Esophagus muscularis mucosa (tissue), 4 donors: ENCODE results near the gene CCNF. TPM values are rescaled to one million over a fixed set of nuclear protein-coding genes. Genes with fewer than 3 reads are reported as not detected.
A peak's percentile ranks its signal among the peaks of the same experiment; 100 is the strongest.

ENCODE experiments used
- DNase-seq: peaks from one replicate; pipeline ENCODE4 v3.0.0-alpha.2; 2017; ENCODE audit errors: extremely low spot score
- H3K27ac ChIP-seq, 4 donors: fragments of 200-600 bp; sonication (generic); replicated peaks in 1 of 4; 1 replicate in 3 of 4; 2 replicates in 1 of 4; pipeline ENCODE4 v1.5.1; 2016 to 2019; ENCODE audit warnings: mild to moderate bottlenecking in 1 of 4
- H3K27me3 ChIP-seq, 4 donors: fragments of 200-600 bp; sonication (generic); one replicate each; pipeline versions ENCODE4 v1.5.1 to v1.6.0; 2016 to 2019
- H3K36me3 ChIP-seq, 4 donors: fragments of 200-600 bp; sonication (generic); one replicate each; pipeline ENCODE4 v1.5.1; 2016 to 2019
- H3K4me1 ChIP-seq, 4 donors: fragments of 200-600 bp; sonication (generic); one replicate each; pipeline ENCODE4 v1.5.1; 2016 to 2019
- H3K4me3 ChIP-seq, 4 donors: fragments of 200-600 bp; sonication (generic); 1 replicate in 2 of 4; 2 replicates in 2 of 4; pipeline ENCODE4 v1.5.1; 2016 to 2019; ENCODE audit warnings: mild to moderate bottlenecking in 4 of 4, moderate library complexity in 1 of 4
- H3K9me3 ChIP-seq, 4 donors: fragments of 200-600 bp; sonication (generic); 1 replicate in 3 of 4; 2 replicates in 1 of 4; pipeline ENCODE4 v1.5.1; 2016 to 2019
- EP300 ChIP-seq: sonication (generic); formaldehyde crosslinking; IDR thresholded peaks from one replicate; pipeline ENCODE4 v1.6.1; 2017; ENCODE audit warnings: antibody characterized with exemption
- POLR2A ChIP-seq: fragments of 450-650 bp; IDR thresholded peaks from one replicate; pipeline ENCODE4 v1.6.1; 2017; ENCODE audit warnings: antibody characterized with exemption, moderate library complexity, mild to moderate bottlenecking, low read depth
- POLR2AphosphoS5 ChIP-seq, 2 donors: sonication (generic); formaldehyde crosslinking; IDR thresholded peaks; one replicate each; pipeline ENCODE4 v1.6.1; 2017; ENCODE audit warnings: antibody characterized with exemption in 2 of 2
- WGBS: methylation state at CpG from one replicate; pipeline ENCODE4 v1.1.5; 2018; 5-methylcytosine and 5-hydroxymethylcytosine counted together
- intact Hi-C: fragments of 100-400 bp; cut with DNase I; formaldehyde crosslinking; loops from one replicate; pipeline ENCODE4 v1.15.1; 2023
- total RNA-seq, 4 donors: library from RNA; depleted of rRNA; stranded (reverse); fragments of >200 nt; gene quantifications; one replicate each; pipeline versions ENCODE4 v1.1.0 to v1.2.1, GENCODE V29; 2016
- TF ChIP-seq, protein P1 (sequence below), 3 experiments: fragments of 200-600 bp in 2 of 3; fragments of 450-650 bp in 1 of 3; sonication (generic) in 2 of 3; IDR thresholded peaks; one replicate each; pipeline ENCODE4 v1.5.1; 2017 to 2019; ENCODE audit warnings: antibody characterized with exemption in 3 of 3, mild to moderate bottlenecking in 2 of 3, moderate library complexity in 1 of 3

The CCNF gene
- total RNA-seq, 4 donors from 2014 or later: 0.83 to 2.5 (median 1.5) TPM

DNA sequence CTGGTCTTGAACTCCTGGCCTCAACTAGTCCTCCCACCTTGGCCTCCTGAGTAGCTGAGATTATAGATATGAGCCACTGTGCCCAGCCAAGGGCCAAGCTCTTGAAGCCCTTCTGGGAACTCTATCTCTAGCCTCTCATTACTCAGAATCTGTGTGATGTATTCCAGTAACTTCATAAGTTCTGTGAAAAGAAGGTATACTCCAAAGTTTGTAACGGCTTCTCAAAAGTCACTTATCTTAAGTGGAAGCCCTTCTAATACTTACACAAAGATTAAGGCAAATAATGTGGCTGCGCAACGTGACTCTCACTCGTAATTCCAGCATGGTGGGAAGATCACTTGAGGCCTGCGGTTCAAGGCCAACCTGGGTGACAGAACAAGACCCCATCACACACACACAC, 65.4 kb downstream of the CCNF start:
- 95% methylated on average over 5 of the region's 5 CpGs for WGBS
- Histone ChIP-seq H3K4me1 (peaks cover 20 to 25% (median 23%) of the 10 kb centered on the region in 4 donors), H3K36me3 (peaks cover 13 to 46% (median 32%) of the 10 kb centered on the region in 4 donors), H3K27me3 (no peaks in the 10 kb centered on the region), H3K9me3 (no peaks in the 10 kb centered on the region), H3K27ac (no peak overlapping the region), H3K4me3 (no peak overlapping the region)
- TF ChIP-seq, protein P1, sequence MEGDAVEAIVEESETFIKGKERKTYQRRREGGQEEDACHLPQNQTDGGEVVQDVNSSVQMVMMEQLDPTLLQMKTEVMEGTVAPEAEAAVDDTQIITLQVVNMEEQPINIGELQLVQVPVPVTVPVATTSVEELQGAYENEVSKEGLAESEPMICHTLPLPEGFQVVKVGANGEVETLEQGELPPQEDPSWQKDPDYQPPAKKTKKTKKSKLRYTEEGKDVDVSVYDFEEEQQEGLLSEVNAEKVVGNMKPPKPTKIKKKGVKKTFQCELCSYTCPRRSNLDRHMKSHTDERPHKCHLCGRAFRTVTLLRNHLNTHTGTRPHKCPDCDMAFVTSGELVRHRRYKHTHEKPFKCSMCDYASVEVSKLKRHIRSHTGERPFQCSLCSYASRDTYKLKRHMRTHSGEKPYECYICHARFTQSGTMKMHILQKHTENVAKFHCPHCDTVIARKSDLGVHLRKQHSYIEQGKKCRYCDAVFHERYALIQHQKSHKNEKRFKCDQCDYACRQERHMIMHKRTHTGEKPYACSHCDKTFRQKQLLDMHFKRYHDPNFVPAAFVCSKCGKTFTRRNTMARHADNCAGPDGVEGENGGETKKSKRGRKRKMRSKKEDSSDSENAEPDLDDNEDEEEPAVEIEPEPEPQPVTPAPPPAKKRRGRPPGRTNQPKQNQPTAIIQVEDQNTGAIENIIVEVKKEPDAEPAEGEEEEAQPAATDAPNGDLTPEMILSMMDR (IDR thresholded peaks at IDR 0.05): no peak
- no peak for TF ChIP-seq POLR2A
- no peak for TF ChIP-seq POLR2AphosphoS5 (IDR thresholded peaks at IDR 0.05)
- TF ChIP-seq EP300: no peak
- DNase-seq: no peak
- intact Hi-C loops: no loop called here

GRCh38 chr16:2495041-2495440, 65.8 kb downstream of the CCNF start:
- no peak for TF ChIP-seq EP300
- TF ChIP-seq, protein P1 (IDR thresholded peaks at IDR 0.05): no peak
- no peak for TF ChIP-seq POLR2A
- TF ChIP-seq POLR2AphosphoS5 (IDR thresholded peaks at IDR 0.05): no peak
- 94% methylated on average over 5 of the region's 5 CpGs for WGBS
- Histone ChIP-seq H3K4me1 (peaks cover 20 to 25% (median 23%) of the 10 kb centered on the region in 4 donors), H3K9me3 (no peaks in the 10 kb centered on the region), H3K27ac (no peak overlapping the region), H3K27me3 (no peaks in the 10 kb centered on the region), H3K36me3 (peaks cover 13 to 49% (median 32%) of the 10 kb centered on the region in 4 donors), H3K4me3 (no peak overlapping the region)
- intact Hi-C loops: no loop called here
- DNase-seq: no peak

DNA sequence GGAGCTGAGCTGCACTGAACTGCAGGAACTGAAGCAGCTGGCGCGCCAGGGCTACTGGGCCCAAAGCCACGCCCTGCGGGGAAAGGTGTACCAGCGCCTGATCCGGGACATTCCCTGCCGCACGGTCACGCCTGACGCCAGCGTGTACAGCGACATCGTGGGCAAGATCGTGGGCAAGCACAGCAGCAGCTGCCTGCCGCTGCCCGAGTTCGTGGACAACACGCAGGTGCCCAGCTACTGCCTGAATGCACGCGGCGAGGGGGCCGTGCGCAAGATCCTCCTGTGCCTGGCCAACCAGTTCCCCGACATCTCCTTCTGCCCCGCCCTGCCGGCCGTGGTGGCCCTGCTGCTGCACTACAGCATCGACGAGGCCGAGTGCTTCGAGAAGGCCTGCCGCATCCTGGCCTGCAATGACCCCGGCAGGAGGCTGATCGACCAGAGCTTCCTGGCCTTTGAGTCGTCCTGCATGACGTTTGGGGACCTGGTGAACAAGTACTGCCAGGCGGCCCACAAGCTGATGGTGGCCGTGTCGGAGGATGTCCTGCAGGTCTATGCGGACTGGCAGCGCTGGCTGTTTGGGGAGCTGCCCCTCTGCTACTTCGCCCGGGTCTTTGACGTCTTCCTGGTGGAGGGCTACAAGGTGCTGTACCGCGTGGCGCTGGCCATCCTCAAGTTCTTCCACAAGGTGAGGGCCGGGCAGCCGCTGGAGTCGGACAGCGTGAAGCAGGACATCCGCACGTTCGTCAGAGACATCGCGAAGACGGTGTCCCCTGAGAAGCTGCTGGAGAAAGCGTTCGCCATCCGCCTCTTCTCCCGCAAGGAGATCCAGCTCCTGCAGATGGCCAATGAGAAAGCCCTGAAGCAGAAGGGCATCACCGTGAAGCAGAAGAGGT, 67.2 kb downstream of the CCNF start:
- intact Hi-C loops: no loop called here
- Histone ChIP-seq H3K4me1 (peaks cover 27 to 32% (median 30%) of the 10 kb centered on the region in 4 donors), H3K36me3 (peaks cover 13 to 46% (median 30%) of the 10 kb centered on the region in 4 donors), H3K9me3 (no peaks in the 10 kb centered on the region), H3K4me3 (no peak overlapping the region), H3K27ac (peak overlapping the region in 2 of 4 donors; percentile 23 to 31), H3K27me3 (no peaks in the 10 kb centered on the region)
- DNase-seq: no peak
- WGBS: 96% methylated on average over 32 of the region's 62 CpGs
- TF ChIP-seq POLR2AphosphoS5 (IDR thresholded peaks at IDR 0.05): no peak
- no peak for TF ChIP-seq EP300
- TF ChIP-seq, protein P1 (IDR thresholded peaks at IDR 0.05): no peak
- TF ChIP-seq POLR2A: no peak

GRCh38 chr16:2497116-2497630, 67.9 kb downstream of the CCNF start:
- Histone ChIP-seq H3K9me3 (no peaks in the 10 kb centered on the region), H3K36me3 (peaks cover 13 to 46% (median 30%) of the 10 kb centered on the region in 4 donors), H3K4me3 (no peak overlapping the region), H3K27ac (peak overlapping the region in 3 of 4 donors; percentile 23 to 43 (median 31)), H3K27me3 (no peaks in the 10 kb centered on the region), H3K4me1 (peaks cover 34 to 39% (median 37%) of the 10 kb centered on the region in 4 donors)
- WGBS: 60% methylated on average over 12 of the region's 21 CpGs
- intact Hi-C loops: no loop called here
- no peak for DNase-seq
- TF ChIP-seq POLR2AphosphoS5 (IDR thresholded peaks at IDR 0.05): peak; percentile 8 to 15
- TF ChIP-seq, protein P1 (IDR thresholded peaks at IDR 0.05): no peak
